ENCODE data around the gene APBB2.

Gene APBB2

GRCh38 chr4:41102414-41103092, 111.8 kb downstream of the APBB2 start:
- no peak overlapping the region for H2BK120ac ChIP-seq (ENCODE audit: low read depth, low read length)
- no peak for DNase-seq
- no peak overlapping the region for H3K23ac ChIP-seq (ENCODE audit: low read length in 2 of 2)
- peaks cover 2% of the 10 kb centered on the region for H3K4me1 ChIP-seq (ENCODE audit: control insufficient read depth, insufficient read depth, low read depth, low read length)
- H3K27ac ChIP-seq (ENCODE audit: low read length, poor library complexity, severe bottlenecking), result no peak overlapping the region
- no peak overlapping the region for H2BK5ac ChIP-seq (ENCODE audit: low read depth, low read length, poor library complexity, severe bottlenecking)
- H3K79me1 ChIP-seq (replicated peaks; ENCODE audit: low read length, poor library complexity, severe bottlenecking), result peaks cover 13% of the 10 kb centered on the region
- H3K27me3 ChIP-seq (ENCODE audit: control insufficient read depth in 1 of 2, insufficient read depth in 1 of 2, low read length in 2 of 2), result no peaks in the 10 kb centered on the region
- no peak overlapping the region for H3K9ac ChIP-seq (ENCODE audit: low read length)
- no peak overlapping the region for H3K14ac ChIP-seq (ENCODE audit: low read length in 2 of 2)
- no peak overlapping the region for H2AFZ ChIP-seq (ENCODE audit: low read depth, low read length)
- no peak overlapping the region for H3K18ac ChIP-seq (ENCODE audit: low read depth in 1 of 2, low read length in 2 of 2)
- H2AK5ac ChIP-seq (ENCODE audit: low read length, severe bottlenecking), result no peak overlapping the region
- no peak overlapping the region for H2BK15ac ChIP-seq (ENCODE audit: low read depth, poor library complexity, severe bottlenecking)
- no peak overlapping the region for H4K8ac ChIP-seq (ENCODE audit: low read length)
- H3K36me3 ChIP-seq (ENCODE audit: control insufficient read depth in 1 of 2, insufficient read depth in 2 of 2, low read depth in 1 of 2, low read length in 2 of 2), result no peaks in the 10 kb centered on the region
- H3K4ac ChIP-seq (ENCODE audit: low read depth in 1 of 2, low read length in 2 of 2), result no peak overlapping the region
- peak overlapping the region in 1 of 2 experiments; percentile 39 for H2BK12ac ChIP-seq (ENCODE audit: low read length in 2 of 2)
- no peak overlapping the region for H4K91ac ChIP-seq (ENCODE audit: low read length)
- H3K4me3 ChIP-seq (ENCODE audit: insufficient read depth in 1 of 2, low read depth in 1 of 2, low read length in 2 of 2), result no peak overlapping the region
- peak overlapping the region; percentile 33 for H3K4me2 ChIP-seq (ENCODE audit: low read length, poor library complexity, severe bottlenecking)
- no peaks in the 10 kb centered on the region for H3K9me3 ChIP-seq (ENCODE audit: control insufficient read depth, low read length)
- WGBS, result 95% methylated on average over 7 of the region's 9 CpGs

GRCh38 chr4:41098093-41099048, 116.0 kb downstream of the APBB2 start:
- no peak overlapping the region for H3K23ac ChIP-seq (ENCODE audit: low read length in 2 of 2)
- H3K4ac ChIP-seq (ENCODE audit: low read depth in 1 of 2, low read length in 2 of 2), result no peak overlapping the region
- H3K27ac ChIP-seq (ENCODE audit: low read length, poor library complexity, severe bottlenecking), result no peak overlapping the region
- no peak overlapping the region for H2AK5ac ChIP-seq (ENCODE audit: low read length, severe bottlenecking)
- H3K18ac ChIP-seq (ENCODE audit: low read depth in 1 of 2, low read length in 2 of 2), result no peak overlapping the region
- no peaks in the 10 kb centered on the region for H3K36me3 ChIP-seq (ENCODE audit: control insufficient read depth in 1 of 2, insufficient read depth in 2 of 2, low read depth in 1 of 2, low read length in 2 of 2)
- 39% methylated on average over 4 of the region's 5 CpGs for WGBS
- peak; percentile 53 for DNase-seq
- no peaks in the 10 kb centered on the region for H3K9me3 ChIP-seq (ENCODE audit: control insufficient read depth, low read length)
- no peak overlapping the region for H2AFZ ChIP-seq (ENCODE audit: low read depth, low read length)
- no peak overlapping the region for H2BK5ac ChIP-seq (ENCODE audit: low read depth, low read length, poor library complexity, severe bottlenecking)
- H4K91ac ChIP-seq (ENCODE audit: low read length), result no peak overlapping the region
- H3K14ac ChIP-seq (ENCODE audit: low read length in 2 of 2), result no peak overlapping the region
- peaks cover 4% of the 10 kb centered on the region for H3K4me1 ChIP-seq (ENCODE audit: control insufficient read depth, insufficient read depth, low read depth, low read length)
- no peak overlapping the region for H2BK12ac ChIP-seq (ENCODE audit: low read length in 2 of 2)
- H3K4me3 ChIP-seq (ENCODE audit: insufficient read depth in 1 of 2, low read depth in 1 of 2, low read length in 2 of 2), result no peak overlapping the region
- no peak overlapping the region for H3K9ac ChIP-seq (ENCODE audit: low read length)
- H3K4me2 ChIP-seq (ENCODE audit: low read length, poor library complexity, severe bottlenecking), result no peak overlapping the region
- no peak overlapping the region for H2BK120ac ChIP-seq (ENCODE audit: low read depth, low read length)
- peaks cover 12% of the 10 kb centered on the region for H3K79me1 ChIP-seq (replicated peaks; ENCODE audit: low read length, poor library complexity, severe bottlenecking)
- no peaks in the 10 kb centered on the region for H3K27me3 ChIP-seq (ENCODE audit: control insufficient read depth in 1 of 2, insufficient read depth in 1 of 2, low read length in 2 of 2)
- no peak overlapping the region for H2BK15ac ChIP-seq (ENCODE audit: low read depth, poor library complexity, severe bottlenecking)
- peak overlapping the region; percentile 12 for H4K8ac ChIP-seq (ENCODE audit: low read length)

GRCh38 chr4:41095973-41096372, 118.4 kb downstream of the APBB2 start:
- WGBS, result 90% methylated on average over 4 of the region's 4 CpGs

DNA sequence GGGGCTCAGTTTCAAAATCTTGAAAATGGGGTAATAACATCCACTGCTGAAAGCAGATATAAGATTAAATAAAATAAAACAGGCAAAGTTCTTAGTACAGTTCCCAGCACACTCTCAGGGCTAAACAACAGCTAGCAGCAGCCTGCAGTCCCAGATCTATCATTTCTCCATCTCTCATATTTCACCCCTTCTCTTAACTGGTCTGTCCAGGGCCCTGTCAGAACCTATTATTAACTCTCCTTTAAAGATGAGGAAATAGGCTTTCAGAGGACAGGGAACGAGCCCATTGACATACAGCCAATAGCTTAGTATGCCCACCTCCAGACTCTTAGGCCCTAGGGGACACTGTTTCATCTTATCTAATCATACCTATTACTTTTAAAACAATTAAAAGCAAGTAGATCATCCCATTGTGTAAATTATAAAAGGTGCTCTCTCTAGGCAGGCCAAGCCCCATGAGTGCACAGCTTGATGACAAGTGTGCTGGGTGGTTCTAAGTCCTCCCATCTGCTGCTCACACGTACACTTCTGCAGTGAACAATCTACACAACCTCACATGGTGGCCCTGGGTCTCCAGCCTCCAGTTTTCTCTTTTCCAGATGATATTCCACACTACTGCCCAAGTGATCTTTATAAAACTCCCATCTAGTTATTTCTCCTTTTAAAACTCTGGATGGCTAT, 119.0 kb downstream of the APBB2 start:
- no peak overlapping the region for H3K4me3 ChIP-seq (ENCODE audit: insufficient read depth in 1 of 2, low read depth in 1 of 2, low read length in 2 of 2)
- peaks cover 2% of the 10 kb centered on the region for H3K4me1 ChIP-seq (ENCODE audit: control insufficient read depth, insufficient read depth, low read depth, low read length)

More at GRCh38 chr4:41095973-41096372, 118.4 kb downstream of the APBB2 start:
- Histone ChIP-seq H3K4me1 (ENCODE audit: control insufficient read depth, insufficient read depth, low read depth, low read length) (peaks cover 2% of the 10 kb centered on the region), H3K4me2 (ENCODE audit: low read length, poor library complexity, severe bottlenecking) (no peak overlapping the region), H3K4me3 (ENCODE audit: insufficient read depth in 1 of 2, low read depth in 1 of 2, low read length in 2 of 2) (no peak overlapping the region), H2BK5ac (ENCODE audit: low read depth, low read length, poor library complexity, severe bottlenecking) (no peak overlapping the region), H3K27me3 (ENCODE audit: control insufficient read depth in 1 of 2, insufficient read depth in 1 of 2, low read length in 2 of 2) (no peaks in the 10 kb centered on the region), H3K18ac (ENCODE audit: low read depth in 1 of 2, low read length in 2 of 2) (no peak overlapping the region), H4K8ac (ENCODE audit: low read length) (no peak overlapping the region), H3K23ac (ENCODE audit: low read length in 2 of 2) (no peak overlapping the region), H3K4ac (ENCODE audit: low read depth in 1 of 2, low read length in 2 of 2) (no peak overlapping the region), H2AFZ (ENCODE audit: low read depth, low read length) (no peak overlapping the region), H3K9ac (ENCODE audit: low read length) (no peak overlapping the region), H3K27ac (ENCODE audit: low read length, poor library complexity, severe bottlenecking) (peak overlapping the region; percentile 50), H3K14ac (ENCODE audit: low read length in 2 of 2) (no peak overlapping the region), H3K36me3 (ENCODE audit: control insufficient read depth in 1 of 2, insufficient read depth in 2 of 2, low read depth in 1 of 2, low read length in 2 of 2) (no peaks in the 10 kb centered on the region), H3K79me1 (replicated peaks; ENCODE audit: low read length, poor library complexity, severe bottlenecking) (peaks cover 16% of the 10 kb centered on the region), H2BK15ac (ENCODE audit: low read depth, poor library complexity, severe bottlenecking) (no peak overlapping the region), H2AK5ac (ENCODE audit: low read length, severe bottlenecking) (no peak overlapping the region), H3K9me3 (ENCODE audit: control insufficient read depth, low read length) (no peaks in the 10 kb centered on the region), H2BK120ac (ENCODE audit: low read depth, low read length) (no peak overlapping the region), H4K91ac (ENCODE audit: low read length) (no peak overlapping the region), H2BK12ac (ENCODE audit: low read length in 2 of 2) (no peak overlapping the region)
- DNase-seq, result peak; percentile 15

More for the DNA sequence above, 119.0 kb downstream of the APBB2 start:
- H2AFZ ChIP-seq (ENCODE audit: low read depth, low read length), result no peak overlapping the region
- peak overlapping the region; percentile 70 for H2AK5ac ChIP-seq (ENCODE audit: low read length, severe bottlenecking)
- no peak overlapping the region for H2BK5ac ChIP-seq (ENCODE audit: low read depth, low read length, poor library complexity, severe bottlenecking)
- H3K36me3 ChIP-seq (ENCODE audit: control insufficient read depth in 1 of 2, insufficient read depth in 2 of 2, low read depth in 1 of 2, low read length in 2 of 2), result no peaks in the 10 kb centered on the region
- H3K9me3 ChIP-seq (ENCODE audit: control insufficient read depth, low read length), result no peaks in the 10 kb centered on the region
- no peak overlapping the region for H3K23ac ChIP-seq (ENCODE audit: low read length in 2 of 2)
- no peak overlapping the region for H2BK12ac ChIP-seq (ENCODE audit: low read length in 2 of 2)
- H3K14ac ChIP-seq (ENCODE audit: low read length in 2 of 2), result no peak overlapping the region
- WGBS, result 94% methylated on average over 2 of the region's 2 CpGs
- H3K9ac ChIP-seq (ENCODE audit: low read length), result no peak overlapping the region
- no peak overlapping the region for H3K4me2 ChIP-seq (ENCODE audit: low read length, poor library complexity, severe bottlenecking)
- no peak overlapping the region for H4K8ac ChIP-seq (ENCODE audit: low read length)
- peak overlapping the region; percentile 50 for H3K27ac ChIP-seq (ENCODE audit: low read length, poor library complexity, severe bottlenecking)
- H3K79me1 ChIP-seq (replicated peaks; ENCODE audit: low read length, poor library complexity, severe bottlenecking), result peaks cover 19% of the 10 kb centered on the region
- H3K18ac ChIP-seq (ENCODE audit: low read depth in 1 of 2, low read length in 2 of 2), result no peak overlapping the region
- DNase-seq, result no peak
- H2BK120ac ChIP-seq (ENCODE audit: low read depth, low read length), result no peak overlapping the region
- no peak overlapping the region for H3K4ac ChIP-seq (ENCODE audit: low read depth in 1 of 2, low read length in 2 of 2)
- no peak overlapping the region for H4K91ac ChIP-seq (ENCODE audit: low read length)
- no peaks in the 10 kb centered on the region for H3K27me3 ChIP-seq (ENCODE audit: control insufficient read depth in 1 of 2, insufficient read depth in 1 of 2, low read length in 2 of 2)
- no peak overlapping the region for H2BK15ac ChIP-seq (ENCODE audit: low read depth, poor library complexity, severe bottlenecking)

Data from mesenchymal stem cell (in vitro differentiated cells and primary cell).